Mesothelial cell of epicardium (in vitro differentiated cells): ENCODE measurements around the gene HNRNPK. TPM values are rescaled to one million over a fixed set of nuclear protein-coding genes. Genes with fewer than 3 reads are reported as not detected.

Experiments
- DNase-seq, 2 experiments: peaks; one replicate each; pipeline ENCODE4 v3.0.0; 2021; ENCODE audit warnings: low spot score in 2 of 2; ENCODE audit not compliant: unreplicated experiment in 2 of 2
- H3K27ac Mint-ChIP-seq: 2 replicates; pipeline ENCODE4 v1.8.0; 2021; ENCODE audit warnings: mixed read lengths
- H3K27me3 Mint-ChIP-seq: 2 replicates; pipeline ENCODE4 v1.8.0; 2021; ENCODE audit warnings: low read depth, mixed read lengths
- H3K36me3 Mint-ChIP-seq: 2 replicates; pipeline ENCODE4 v1.8.0; 2021; ENCODE audit warnings: mixed read lengths
- H3K4me1 Mint-ChIP-seq: 2 replicates; pipeline ENCODE4 v1.8.0; 2021; ENCODE audit warnings: mixed read lengths
- H3K4me3 Mint-ChIP-seq: 2 replicates; pipeline ENCODE4 v1.8.0; 2021; ENCODE audit warnings: mild to moderate bottlenecking, moderate library complexity, mixed read lengths
- H3K9me3 Mint-ChIP-seq: 2 replicates; pipeline ENCODE4 v1.8.0; 2021; ENCODE audit warnings: mixed read lengths
- CTCF ChIP-seq: fragments of 200-600 bp; sonication (generic); IDR thresholded peaks from one replicate; pipeline ENCODE4 v1.5.0; 2021; ENCODE audit warnings: antibody characterized with exemption; ENCODE audit not compliant: unreplicated experiment
- total RNA-seq: library from RNA; stranded (reverse); gene quantifications from 3 replicates; pipeline ENCODE4 v1.2.1, GENCODE V29; 2021

HNRNPK gene
- total RNA-seq, 1 donor from 2014 or later, result 672 TPM

- Mint-ChIP-seq H3K4me1 (peaks cover 2% of the 10 kb centered on the region), H3K36me3 (peaks cover 43% of the 10 kb centered on the region), H3K9me3 (no peaks in the 10 kb centered on the region), H3K4me3 (no peak overlapping the region), H3K27ac (peak overlapping the region; percentile 57), H3K27me3 (no peaks in the 10 kb centered on the region)
- no peak for TF ChIP-seq CTCF
- DNase-seq, result no peak
Observed at GRCh38 chr9:83967073-83967472, 12.9 kb downstream of the HNRNPK start.

- peaks cover 34% of the 10 kb centered on the region for H3K36me3 Mint-ChIP-seq
- no peak for DNase-seq
- H3K4me1 Mint-ChIP-seq, result peaks cover 3% of the 10 kb centered on the region
- H3K9me3 Mint-ChIP-seq, result no peaks in the 10 kb centered on the region
- H3K27ac Mint-ChIP-seq, result peak overlapping the region; percentile 47
- no peak for TF ChIP-seq CTCF
- H3K27me3 Mint-ChIP-seq, result no peaks in the 10 kb centered on the region
- no peak overlapping the region for H3K4me3 Mint-ChIP-seq
Observed at GRCh38 chr9:83966209-83966582, 13.8 kb downstream of the HNRNPK start.

- Mint-ChIP-seq H3K36me3 (peaks cover 28% of the 10 kb centered on the region), H3K27ac (peak overlapping the region; percentile 47), H3K27me3 (no peaks in the 10 kb centered on the region), H3K9me3 (no peaks in the 10 kb centered on the region), H3K4me1 (peaks cover 4% of the 10 kb centered on the region), H3K4me3 (no peak overlapping the region)
- no peak for DNase-seq
- TF ChIP-seq CTCF, result no peak
Observed at GRCh38 chr9:83965350-83966208, 14.4 kb downstream of the HNRNPK start.

GRCh38 chr9:83964973-83965349 lies 15.1 kb downstream of the HNRNPK start:
- peak overlapping the region; percentile 44 for H3K27ac Mint-ChIP-seq

GRCh38 chr9:83962165-83962564 lies 17.9 kb downstream of the HNRNPK start:
- Mint-ChIP-seq H3K27me3 (no peaks in the 10 kb centered on the region), H3K27ac (no peak overlapping the region), H3K4me3 (no peak overlapping the region), H3K9me3 (no peaks in the 10 kb centered on the region), H3K4me1 (peaks cover 6% of the 10 kb centered on the region), H3K36me3 (peaks cover 3% of the 10 kb centered on the region)
- TF ChIP-seq CTCF, result no peak
- DNase-seq, result no peak

More at GRCh38 chr9:83964973-83965349, 15.1 kb downstream of the HNRNPK start:
- H3K4me1 Mint-ChIP-seq, result peaks cover 4% of the 10 kb centered on the region
- H3K36me3 Mint-ChIP-seq, result peaks cover 23% of the 10 kb centered on the region
- DNase-seq, result no peak
- H3K4me3 Mint-ChIP-seq, result no peak overlapping the region
- no peaks in the 10 kb centered on the region for H3K27me3 Mint-ChIP-seq
- no peaks in the 10 kb centered on the region for H3K9me3 Mint-ChIP-seq
- no peak for TF ChIP-seq CTCF
